HG03159 (cell line): ENCODE data around the gene STAC.
"Not testable (repeated sequence)": the region's sequence is repeated elsewhere in the genome, so short reads cannot be mapped to it uniquely, and the experiment has no call there.

Source experiments
- ATAC-seq: cut with Tn5 transposase; IDR thresholded peaks from one replicate; pipeline ENCODE4 v1.9.1; 2021; ENCODE audit warnings: mild to moderate bottlenecking, moderate library complexity; ENCODE audit not compliant: unreplicated experiment

The STAC gene

GRCh38 chr3:36475558-36475957 is 95.3 kb downstream of the STAC start:
- no peak for ATAC-seq

DNA sequence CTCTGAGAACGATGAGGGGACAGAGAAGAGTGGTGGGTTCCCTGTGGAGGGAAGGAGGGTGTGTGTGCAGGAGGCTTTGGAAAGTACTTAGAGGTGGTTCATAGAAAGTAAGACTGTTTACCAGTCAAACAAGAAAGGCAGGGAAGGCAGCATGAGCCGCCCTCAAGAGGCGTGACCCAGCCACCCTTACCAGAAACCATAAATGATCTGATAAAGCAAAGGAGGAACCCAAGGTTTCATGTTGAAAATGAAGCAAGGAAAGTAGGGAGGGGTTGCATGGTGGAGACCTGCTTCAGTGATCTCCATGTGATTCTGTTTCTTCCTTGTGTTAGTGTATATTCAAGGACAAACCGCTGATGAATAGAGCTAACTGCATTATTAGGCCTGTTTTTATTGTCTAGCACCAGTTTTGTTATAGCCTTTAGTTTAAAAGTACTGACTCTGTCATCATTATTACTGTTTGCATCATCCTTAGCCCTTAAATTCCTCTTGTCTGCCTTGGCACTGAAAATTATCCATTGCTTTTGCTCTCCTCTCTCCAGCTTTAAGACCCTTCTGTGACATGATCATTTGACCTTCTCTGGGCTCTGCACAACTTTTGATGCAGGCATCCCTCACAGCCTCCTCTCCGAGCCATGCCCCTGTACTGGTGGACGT is 96.1 kb downstream of the STAC start:
- ATAC-seq = no peak

DNA sequence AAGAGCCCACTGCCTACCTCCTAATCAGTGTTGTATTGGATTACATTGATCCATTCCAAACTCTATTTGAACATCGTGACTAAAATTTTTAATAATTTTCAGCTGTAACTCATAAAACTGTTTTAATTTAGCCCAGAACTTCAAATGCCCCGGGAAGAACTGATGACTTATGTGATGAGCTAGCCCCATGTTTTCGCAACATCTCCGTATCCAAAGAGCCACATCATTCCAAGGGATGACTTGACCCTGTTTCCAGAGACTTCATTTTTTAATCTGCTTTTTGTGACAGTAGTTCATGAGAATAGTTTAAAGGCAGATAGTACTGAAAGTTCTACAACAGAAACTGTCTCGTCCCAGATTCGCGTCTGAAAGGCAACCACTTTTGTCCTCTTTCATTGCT is 97.4 kb downstream of the STAC start:
- ATAC-seq = no peak

- no peak for ATAC-seq
These were observed 100.8 kb downstream of the STAC start for GRCh38 chr3:36480911-36481648.

DNA sequence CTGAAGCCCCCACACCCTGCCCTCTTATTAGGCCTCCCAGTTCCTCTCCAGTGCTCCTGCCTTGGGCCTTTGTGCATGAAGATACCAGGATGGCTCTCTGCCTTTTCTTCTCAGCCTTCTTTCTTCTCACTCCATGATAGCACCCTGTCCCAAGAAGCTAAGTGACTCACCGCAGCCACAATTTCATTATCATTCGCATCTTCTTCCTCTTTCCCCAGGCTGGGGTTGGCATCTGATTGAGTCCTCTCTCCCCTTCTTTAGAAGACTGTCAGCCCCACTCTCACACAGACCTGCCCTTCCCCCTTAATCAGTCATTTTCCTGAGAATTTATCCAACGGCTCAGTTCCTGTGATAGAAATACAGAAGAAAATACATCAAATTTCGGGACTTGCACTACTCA is 102.0 kb downstream of the STAC start:
- no peak for ATAC-seq

GRCh38 chr3:36482880-36483279 is 102.6 kb downstream of the STAC start:
- ATAC-seq = no peak

DNA sequence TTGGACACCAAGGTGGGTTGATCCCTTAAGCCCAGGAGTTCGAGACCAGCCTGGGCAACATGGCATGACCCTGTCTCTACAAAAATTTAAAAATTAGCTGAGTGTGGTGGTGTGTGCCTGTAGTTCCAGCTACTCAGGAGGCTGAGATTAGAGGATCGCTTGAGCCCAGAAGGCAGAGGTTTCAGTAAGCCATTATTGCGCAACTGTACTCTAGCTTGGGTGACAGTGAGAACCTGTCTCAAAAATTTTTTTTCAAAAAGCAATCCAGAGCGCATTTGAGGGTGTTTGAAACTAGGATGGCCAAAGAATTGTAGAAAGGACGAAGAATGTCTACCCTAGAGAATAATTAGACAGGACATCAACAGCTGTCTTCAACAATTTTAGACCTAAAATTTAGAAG is 103.4 kb downstream of the STAC start:
- ATAC-seq = no peak

- no peak for ATAC-seq
These were observed 104.1 kb downstream of the STAC start for GRCh38 chr3:36484386-36484785.

- no peak for ATAC-seq
These were observed 105.9 kb downstream of the STAC start for GRCh38 chr3:36486009-36486795.

GRCh38 chr3:36487616-36488015 is 107.3 kb downstream of the STAC start:
- no peak for ATAC-seq

DNA sequence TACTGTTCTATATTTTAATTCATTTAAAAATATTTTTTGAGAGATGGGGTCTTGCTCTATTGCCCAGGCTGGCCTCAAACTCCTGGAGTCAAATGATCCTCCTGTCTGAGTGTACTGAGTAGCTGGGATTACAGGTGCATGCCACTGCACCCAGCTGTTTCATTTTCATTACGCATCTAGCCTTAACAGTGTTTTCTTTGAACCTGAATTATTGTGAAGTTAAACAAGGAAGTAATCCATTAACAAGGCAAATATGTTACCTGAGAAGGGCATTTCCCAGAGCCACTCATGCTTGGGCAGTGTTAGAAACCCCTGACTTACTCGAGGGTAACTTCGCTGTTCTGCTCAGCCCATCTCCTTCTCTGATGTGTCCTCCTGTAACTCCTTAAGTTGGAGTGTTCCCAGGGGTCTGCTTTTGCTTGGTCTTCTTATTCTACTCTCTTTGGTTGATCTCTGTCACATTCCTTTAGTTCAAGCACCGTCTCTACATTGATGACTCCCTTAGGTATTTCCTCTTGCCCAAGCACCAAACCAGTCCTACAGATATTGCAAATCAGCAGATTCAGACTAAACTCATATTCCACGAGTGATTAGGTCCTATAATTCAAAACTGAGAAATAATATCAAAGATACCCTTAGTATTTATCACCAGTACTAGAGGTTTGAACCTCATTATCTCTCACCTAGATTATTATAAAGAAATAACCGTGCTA is 107.9 kb downstream of the STAC start:
- ATAC-seq = no peak

DNA sequence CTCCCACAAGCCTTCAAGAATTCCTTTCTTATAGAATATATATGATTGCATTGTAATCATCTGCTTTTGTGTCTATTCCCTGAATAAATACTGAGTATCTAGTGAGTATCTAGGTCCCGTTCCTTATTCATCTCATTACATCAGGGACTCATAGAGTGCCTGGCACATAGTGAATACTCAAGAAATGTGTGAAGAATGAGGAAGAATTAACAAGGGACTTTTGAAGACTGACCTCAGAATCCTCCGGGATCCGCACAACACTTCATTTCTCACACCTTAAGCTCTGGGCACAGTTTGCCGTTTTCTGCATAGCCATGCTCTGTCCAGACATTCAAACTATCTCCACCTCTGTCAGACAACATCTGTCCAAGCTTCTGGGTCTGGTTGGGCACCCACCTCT is 108.8 kb downstream of the STAC start:
- no peak for ATAC-seq

GRCh38 chr3:36489679-36490425 is 109.5 kb downstream of the STAC start:
- no peak for ATAC-seq

GRCh38 chr3:36493051-36493450 is 112.7 kb downstream of the STAC start:
- no peak for ATAC-seq

GRCh38 chr3:36494461-36495109 is 114.3 kb downstream of the STAC start:
- no peak for ATAC-seq

- no peak for ATAC-seq
These were observed 116.7 kb downstream of the STAC start for GRCh38 chr3:36496684-36497633.

GRCh38 chr3:36500053-36500452 is 119.7 kb downstream of the STAC start:
- ATAC-seq = not testable (repeated sequence)

DNA sequence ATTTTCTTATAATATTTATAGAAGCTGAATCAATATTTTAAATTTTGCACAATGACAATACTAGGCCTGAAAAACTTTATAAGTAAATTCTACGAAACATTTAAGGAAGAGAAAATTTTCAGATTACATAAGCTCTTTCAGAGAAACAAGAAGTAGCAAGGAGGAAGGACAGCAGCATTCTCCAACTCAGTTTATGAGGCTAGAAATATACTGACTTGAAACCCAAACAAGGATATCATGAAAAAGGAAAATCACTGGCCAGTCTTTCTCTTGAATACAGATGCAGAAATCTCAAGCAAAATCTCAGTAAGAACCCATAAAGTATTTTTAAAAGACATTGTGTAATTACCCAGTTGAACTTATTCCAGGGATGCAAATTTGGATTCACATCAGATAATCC is 121.3 kb downstream of the STAC start:
- no peak for ATAC-seq

GRCh38 chr3:36505393-36505792 is 125.1 kb downstream of the STAC start:
- no peak for ATAC-seq
